Testis (tissue), 2 donors: ENCODE data around the gene CKS1B.

Source experiments
- POLR2A ChIP-seq: fragments of 450-650 bp; IDR thresholded peaks from one replicate; pipeline ENCODE4 v1.6.1; 2017; ENCODE audit warnings: antibody characterized with exemption, mild to moderate bottlenecking, moderate library complexity
- TF ChIP-seq, protein P1 (sequence below), 3 experiments: fragments of 450-650 bp in 2 of 3; fragments of 200-600 bp in 1 of 3; sonication (generic) in 1 of 3; IDR thresholded peaks; one replicate each; pipeline ENCODE4 v1.5.1; 2016 to 2019; ENCODE audit warnings: antibody characterized with exemption in 3 of 3, mild to moderate bottlenecking in 2 of 3, moderate library complexity in 1 of 3

DNA sequence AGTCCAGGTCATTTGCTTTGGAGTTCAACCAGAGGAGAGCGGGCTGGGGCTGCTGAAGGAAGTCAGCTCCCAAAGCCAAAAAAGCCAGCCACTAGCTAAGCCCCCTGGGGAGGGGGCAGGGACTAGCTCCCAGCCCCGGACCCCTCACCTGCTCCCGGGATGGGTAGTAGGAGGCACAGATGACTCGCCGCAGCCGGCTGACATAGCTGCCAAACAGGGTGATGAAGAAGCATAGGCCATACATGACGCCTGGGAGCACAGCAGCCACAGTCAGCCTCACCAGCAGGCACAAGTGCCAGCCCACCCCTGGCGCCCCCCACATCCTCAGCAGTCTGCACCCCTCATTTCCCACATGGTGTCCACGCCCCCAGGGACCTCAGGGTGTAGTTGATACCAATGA lies 51.7 kb downstream of the CKS1B start:
- TF ChIP-seq, protein P1, sequence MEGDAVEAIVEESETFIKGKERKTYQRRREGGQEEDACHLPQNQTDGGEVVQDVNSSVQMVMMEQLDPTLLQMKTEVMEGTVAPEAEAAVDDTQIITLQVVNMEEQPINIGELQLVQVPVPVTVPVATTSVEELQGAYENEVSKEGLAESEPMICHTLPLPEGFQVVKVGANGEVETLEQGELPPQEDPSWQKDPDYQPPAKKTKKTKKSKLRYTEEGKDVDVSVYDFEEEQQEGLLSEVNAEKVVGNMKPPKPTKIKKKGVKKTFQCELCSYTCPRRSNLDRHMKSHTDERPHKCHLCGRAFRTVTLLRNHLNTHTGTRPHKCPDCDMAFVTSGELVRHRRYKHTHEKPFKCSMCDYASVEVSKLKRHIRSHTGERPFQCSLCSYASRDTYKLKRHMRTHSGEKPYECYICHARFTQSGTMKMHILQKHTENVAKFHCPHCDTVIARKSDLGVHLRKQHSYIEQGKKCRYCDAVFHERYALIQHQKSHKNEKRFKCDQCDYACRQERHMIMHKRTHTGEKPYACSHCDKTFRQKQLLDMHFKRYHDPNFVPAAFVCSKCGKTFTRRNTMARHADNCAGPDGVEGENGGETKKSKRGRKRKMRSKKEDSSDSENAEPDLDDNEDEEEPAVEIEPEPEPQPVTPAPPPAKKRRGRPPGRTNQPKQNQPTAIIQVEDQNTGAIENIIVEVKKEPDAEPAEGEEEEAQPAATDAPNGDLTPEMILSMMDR (IDR thresholded peaks at IDR 0.05): no peak
- TF ChIP-seq POLR2A: no peak
